Panc1 (cell line): ENCODE data around the gene MEMO1. TPM values are rescaled to one million over a fixed set of nuclear protein-coding genes. Genes with fewer than 3 reads are reported as not detected.

Experiments
- ATAC-seq: fragments of 200-7000 bp; cut with Tn5 transposase; 2 replicates; pipeline ENCODE4 v1.9.1; 2020; ENCODE audit warnings: mild to moderate bottlenecking, moderate library complexity
- BruUV-seq: library from RNA; stranded (reverse); fragments of 400-500 nt; replicated peaks from 2 replicates; lab custom pipeline; 2021; lab: Mats Ljungman, UMichigan
- CTCF ChIA-PET: fragments of 300-600 bp; sonication (Branson Sonifier 250); formaldehyde crosslinking; loops from one replicate; lab custom pipeline; 2022; ENCODE audit warnings: antibody characterized with exemption; lab: Charles Lee
- POLR2A ChIA-PET: fragments of 300-600 bp; sonication (Branson Sonifier 250); formaldehyde crosslinking; loops from one replicate; lab custom pipeline; 2022; ENCODE audit warnings: antibody characterized with exemption; lab: Charles Lee
- DNase-seq: peaks from one replicate; pipeline ENCODE4 v3.0.0-alpha.2; 2010; ENCODE audit warnings: low read depth, low spot score
- H3K27ac ChIP-seq: 2 replicates; pipeline ENCODE4 v1.5.1; 2011; ENCODE audit warnings: mild to moderate bottlenecking, low read length, inconsistent platforms
- H3K27me3 ChIP-seq: fragments of 200-500 bp; sonication (Bioruptor generic); 2 replicates; pipeline ENCODE4 v1.6.0; 2014; ENCODE audit warnings: low read length, inconsistent platforms; ENCODE audit not compliant: control insufficient read depth, insufficient read depth
- H3K36me3 ChIP-seq: fragments of 200-500 bp; sonication (Bioruptor generic); 2 replicates; pipeline ENCODE4 v1.5.1; 2014; ENCODE audit warnings: inconsistent platforms, mild to moderate bottlenecking, low read length, moderate library complexity; ENCODE audit not compliant: control insufficient read depth, insufficient read depth
- H3K4me1 ChIP-seq: 2 replicates; pipeline ENCODE4 v1.5.1; 2011; ENCODE audit warnings: inconsistent platforms, mild to moderate bottlenecking, low read length, moderate library complexity; ENCODE audit not compliant: control insufficient read depth, insufficient read depth
- H3K4me3 ChIP-seq, 2 experiments: 2 replicates each; pipeline ENCODE4 v1.5.1; 2011 to 2012; ENCODE audit warnings: low read depth in 2 of 2, low read length in 2 of 2, mild to moderate bottlenecking in 2 of 2, inconsistent platforms in 1 of 2, moderate library complexity in 1 of 2
- H3K9me3 ChIP-seq: fragments of 200-500 bp; sonication (Bioruptor generic); 2 replicates; pipeline ENCODE4 v1.5.1; 2014; ENCODE audit warnings: low read depth, mild to moderate bottlenecking, inconsistent platforms, low read length, moderate library complexity; ENCODE audit not compliant: control insufficient read depth, insufficient read depth
- POLR2AphosphoS5 ChIP-seq: IDR thresholded peaks from 2 replicates; pipeline ENCODE4 v1.6.1; 2012; ENCODE audit warnings: mild to moderate bottlenecking, low read depth, low read length, moderate library complexity
- SIN3A ChIP-seq: IDR thresholded peaks from 2 replicates; pipeline ENCODE4 v1.6.1; 2012; ENCODE audit warnings: low read depth, mild to moderate bottlenecking, low read length, moderate library complexity, borderline replicate concordance; ENCODE audit not compliant: insufficient read depth
- TCF7L2 ChIP-seq: IDR thresholded peaks from 2 replicates; pipeline ENCODE4 v1.6.1; 2011; ENCODE audit warnings: mild to moderate bottlenecking, low read depth, low read length, inconsistent platforms
- in situ Hi-C: cut with HindIII; loops from 2 replicates; pipeline ENCODE4 v1.10.0; 2016; ENCODE audit warnings: low sequenced_read_pairs, low pct_unique_long_range_greater_than_20kb
- intact Hi-C: fragments of 100-400 bp; cut with micrococcal nuclease; formaldehyde crosslinking; loops from one replicate; pipeline ENCODE4 v1.10.0; 2022; ENCODE audit not compliant: unreplicated experiment
- total RNA-seq: library from RNA; stranded (reverse); gene quantifications from one replicate; pipeline ENCODE4 v1.2.1, GENCODE V29; 2021; ENCODE audit not compliant: unreplicated experiment
- TF ChIP-seq, protein P1 (sequence below), 2 experiments: IDR thresholded peaks; 2 replicates each; pipeline ENCODE4 v1.6.1; 2011 to 2012; ENCODE audit warnings: low read depth in 2 of 2, control low read depth in 1 of 2, low read length in 1 of 2, mild to moderate bottlenecking in 1 of 2, moderate library complexity in 1 of 2; ENCODE audit not compliant: insufficient read depth in 1 of 2
- TF ChIP-seq, protein P2 (sequence below): fragments of 450-650 bp; IDR thresholded peaks from 2 replicates; pipeline ENCODE4 v1.5.1; 2017; ENCODE audit warnings: mild to moderate bottlenecking

The MEMO1 gene
- total RNA-seq, 1 experiment from 2014 or later = 60.8 TPM

DNA sequence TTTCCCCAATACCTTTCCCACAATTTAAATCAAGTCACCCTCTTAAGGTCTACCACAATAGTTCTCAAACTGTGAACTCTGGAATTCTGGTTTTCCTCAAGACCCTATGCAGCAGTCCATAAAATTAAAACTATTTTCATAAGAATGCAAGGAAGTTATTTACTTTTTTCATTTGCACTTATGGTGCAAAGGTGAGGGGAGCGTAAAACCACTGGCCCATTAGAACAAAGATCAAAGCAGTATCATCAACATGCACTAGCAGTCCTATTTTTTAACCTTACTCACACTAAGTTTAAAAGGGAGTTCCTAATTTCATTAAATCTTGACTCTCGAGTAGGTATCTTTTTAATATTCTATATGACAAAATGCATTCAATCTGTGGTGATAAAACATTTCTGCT lies 85.3 kb downstream of the MEMO1 start:
- CTCF ChIA-PET = no interaction called here
- no TSS peak for BruUV-seq
- ATAC-seq = no peak

DNA sequence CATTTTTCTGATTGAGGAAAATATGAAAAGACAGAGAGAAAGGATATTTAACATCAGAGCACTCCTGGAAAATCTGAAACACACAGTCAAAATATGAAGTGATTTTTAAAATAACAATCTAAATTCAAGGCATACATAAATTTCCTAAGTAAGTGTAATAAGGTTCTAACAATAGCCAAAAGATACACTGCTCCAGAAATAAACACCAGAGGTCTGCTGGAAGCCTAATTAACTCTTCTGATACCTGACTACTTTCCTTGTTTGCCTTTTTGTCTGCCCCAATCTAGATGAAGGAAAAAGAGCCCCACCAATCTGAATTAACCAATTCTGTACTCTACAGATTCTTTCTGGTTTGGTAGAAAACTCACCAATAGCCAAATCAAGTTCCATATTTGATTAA lies 87.1 kb downstream of the MEMO1 start:
- no peaks in the 10 kb centered on the region for H3K9me3 ChIP-seq
- no peaks in the 10 kb centered on the region for H3K27me3 ChIP-seq
- in situ Hi-C loops = no loop called here
- DNase-seq (no peak), ATAC-seq (no peak)
- intact Hi-C loops = no loop called here
- no peaks in the 10 kb centered on the region for H3K4me1 ChIP-seq
- no peak overlapping the region for H3K4me3 ChIP-seq
- CTCF ChIA-PET = no interaction called here
- TF ChIP-seq, protein P1, sequence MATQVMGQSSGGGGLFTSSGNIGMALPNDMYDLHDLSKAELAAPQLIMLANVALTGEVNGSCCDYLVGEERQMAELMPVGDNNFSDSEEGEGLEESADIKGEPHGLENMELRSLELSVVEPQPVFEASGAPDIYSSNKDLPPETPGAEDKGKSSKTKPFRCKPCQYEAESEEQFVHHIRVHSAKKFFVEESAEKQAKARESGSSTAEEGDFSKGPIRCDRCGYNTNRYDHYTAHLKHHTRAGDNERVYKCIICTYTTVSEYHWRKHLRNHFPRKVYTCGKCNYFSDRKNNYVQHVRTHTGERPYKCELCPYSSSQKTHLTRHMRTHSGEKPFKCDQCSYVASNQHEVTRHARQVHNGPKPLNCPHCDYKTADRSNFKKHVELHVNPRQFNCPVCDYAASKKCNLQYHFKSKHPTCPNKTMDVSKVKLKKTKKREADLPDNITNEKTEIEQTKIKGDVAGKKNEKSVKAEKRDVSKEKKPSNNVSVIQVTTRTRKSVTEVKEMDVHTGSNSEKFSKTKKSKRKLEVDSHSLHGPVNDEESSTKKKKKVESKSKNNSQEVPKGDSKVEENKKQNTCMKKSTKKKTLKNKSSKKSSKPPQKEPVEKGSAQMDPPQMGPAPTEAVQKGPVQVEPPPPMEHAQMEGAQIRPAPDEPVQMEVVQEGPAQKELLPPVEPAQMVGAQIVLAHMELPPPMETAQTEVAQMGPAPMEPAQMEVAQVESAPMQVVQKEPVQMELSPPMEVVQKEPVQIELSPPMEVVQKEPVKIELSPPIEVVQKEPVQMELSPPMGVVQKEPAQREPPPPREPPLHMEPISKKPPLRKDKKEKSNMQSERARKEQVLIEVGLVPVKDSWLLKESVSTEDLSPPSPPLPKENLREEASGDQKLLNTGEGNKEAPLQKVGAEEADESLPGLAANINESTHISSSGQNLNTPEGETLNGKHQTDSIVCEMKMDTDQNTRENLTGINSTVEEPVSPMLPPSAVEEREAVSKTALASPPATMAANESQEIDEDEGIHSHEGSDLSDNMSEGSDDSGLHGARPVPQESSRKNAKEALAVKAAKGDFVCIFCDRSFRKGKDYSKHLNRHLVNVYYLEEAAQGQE (IDR thresholded peaks at IDR 0.05; ENCODE audit: insufficient read depth in 1 of 2, low read depth in 2 of 2, low read length in 1 of 2) = no peak
- TF ChIP-seq, protein P2, sequence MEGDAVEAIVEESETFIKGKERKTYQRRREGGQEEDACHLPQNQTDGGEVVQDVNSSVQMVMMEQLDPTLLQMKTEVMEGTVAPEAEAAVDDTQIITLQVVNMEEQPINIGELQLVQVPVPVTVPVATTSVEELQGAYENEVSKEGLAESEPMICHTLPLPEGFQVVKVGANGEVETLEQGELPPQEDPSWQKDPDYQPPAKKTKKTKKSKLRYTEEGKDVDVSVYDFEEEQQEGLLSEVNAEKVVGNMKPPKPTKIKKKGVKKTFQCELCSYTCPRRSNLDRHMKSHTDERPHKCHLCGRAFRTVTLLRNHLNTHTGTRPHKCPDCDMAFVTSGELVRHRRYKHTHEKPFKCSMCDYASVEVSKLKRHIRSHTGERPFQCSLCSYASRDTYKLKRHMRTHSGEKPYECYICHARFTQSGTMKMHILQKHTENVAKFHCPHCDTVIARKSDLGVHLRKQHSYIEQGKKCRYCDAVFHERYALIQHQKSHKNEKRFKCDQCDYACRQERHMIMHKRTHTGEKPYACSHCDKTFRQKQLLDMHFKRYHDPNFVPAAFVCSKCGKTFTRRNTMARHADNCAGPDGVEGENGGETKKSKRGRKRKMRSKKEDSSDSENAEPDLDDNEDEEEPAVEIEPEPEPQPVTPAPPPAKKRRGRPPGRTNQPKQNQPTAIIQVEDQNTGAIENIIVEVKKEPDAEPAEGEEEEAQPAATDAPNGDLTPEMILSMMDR = no peak
- TF ChIP-seq SIN3A (no peak), POLR2AphosphoS5 (no peak), TCF7L2 (no peak)
- POLR2A ChIA-PET = no interaction called here
- no TSS peak for BruUV-seq
- no peaks in the 10 kb centered on the region; the same call in 1 of the 2 replicates for H3K36me3 ChIP-seq
- H3K27ac ChIP-seq = no peak overlapping the region

More for the DNA sequence above, 85.3 kb downstream of the MEMO1 start:
- POLR2A ChIA-PET = no interaction called here
- in situ Hi-C loops (no loop called here), intact Hi-C loops (no loop called here)
- Histone ChIP-seq H3K27me3 (no peaks in the 10 kb centered on the region), H3K4me3 (no peak overlapping the region), H3K36me3 (no peaks in the 10 kb centered on the region; the same call in 1 of the 2 replicates), H3K27ac (no peak overlapping the region), H3K4me1 (no peaks in the 10 kb centered on the region), H3K9me3 (no peaks in the 10 kb centered on the region)
- TF ChIP-seq POLR2AphosphoS5 (no peak), SIN3A (no peak), TCF7L2 (no peak)
- TF ChIP-seq, protein P2 = no peak
- TF ChIP-seq, protein P1 (IDR thresholded peaks at IDR 0.05; ENCODE audit: insufficient read depth in 1 of 2, low read depth in 2 of 2, low read length in 1 of 2) = no peak
- DNase-seq = no peak
